Left lung (tissue), 10 donors: ENCODE results near the gene C1QTNF12. TPM values are rescaled to one million over a fixed set of nuclear protein-coding genes. Genes with fewer than 3 reads are reported as not detected.
A peak's percentile ranks its signal among the peaks of the same experiment; 100 is the strongest.

Source experiments
- ATAC-seq: fragments of 200-7000 bp; cut with Tn5 transposase; one replicate; pipeline ENCODE4 v1.9.1; 2020; ENCODE audit warnings: moderate library complexity
- DNase-seq, 4 donors: peaks; one replicate each; pipeline ENCODE4 v3.0.0-alpha.2; 2013 to 2020
- H3K27ac ChIP-seq, 2 donors: fragments of 200-600 bp; sonication (generic) in 1 of 2; one replicate each; pipeline versions ENCODE4 v1.5.0 to v1.8.0; 2020 to 2021
- H3K27me3 ChIP-seq, 2 donors: fragments of 200-600 bp; sonication (generic) in 1 of 2; one replicate each; pipeline versions ENCODE4 v1.5.0 to v1.8.0; 2020 to 2021
- H3K36me3 ChIP-seq, 2 donors: fragments of 200-600 bp; sonication (generic) in 1 of 2; one replicate each; pipeline versions ENCODE4 v1.5.0 to v1.8.0; 2020 to 2021
- H3K4me1 ChIP-seq, 2 donors: fragments of 200-600 bp; one replicate each; pipeline ENCODE4 v1.8.0; 2021
- H3K4me3 ChIP-seq, 2 donors: fragments of 200-600 bp; sonication (generic) in 1 of 2; one replicate each; pipeline versions ENCODE4 v1.5.0 to v1.8.0; 2020 to 2021; ENCODE audit warnings: mild to moderate bottlenecking in 1 of 2
- H3K9me3 ChIP-seq, 2 donors: fragments of 200-600 bp; sonication (generic) in 1 of 2; one replicate each; pipeline versions ENCODE4 v1.5.0 to v1.8.0; 2020 to 2021
- intact Hi-C, 2 donors: fragments of 100-400 bp; cut with DNase I; formaldehyde crosslinking; loops; one replicate each; pipeline versions ENCODE4 v1.11.2 to v1.14.2; 2022
- polyA plus RNA-seq, 6 donors: library from polyadenylated mRNA; unstranded; fragments of 120-200 nt; gene quantifications; one replicate each; pipeline ENCODE4 v1.2.1, GENCODE V29; 2013; ENCODE audit not compliant: insufficient read length in 6 of 6
- total RNA-seq, 2 donors: library from RNA; stranded (reverse); fragmentation: NEBNext Ultra II Directional; extraction: Animal tissue kit (Norgen Biotek cat#: 25700); gene quantifications; one replicate each; pipeline ENCODE4 v1.2.1, GENCODE V29; 2021
- TF ChIP-seq, protein P1 (sequence below), 2 donors: fragments of 200-600 bp; sonication (generic) in 1 of 2; IDR thresholded peaks; one replicate each; pipeline versions ENCODE4 v1.5.0 to v1.8.0; 2021; ENCODE audit warnings: antibody characterized with exemption in 2 of 2
- donor health status: DM: no; HTN: yes; CAD: no.
- donor health status: DM: no; HTN: no; CAD: no.

The C1QTNF12 gene
- total and polyA plus RNA-seq, 8 donors = 0.52 to 2.2 (median 0.94) TPM

GRCh38 chr1:1272341-1273208 lies 26.1 kb upstream of the C1QTNF12 start:
- peaks cover 22 to 41% of the 10 kb centered on the region in 2 donors for H3K4me1 ChIP-seq
- ATAC-seq = peak; percentile 53
- DNase-seq = peak in 2 of 4 donors; percentile 59 to 85
- TF ChIP-seq, protein P1, sequence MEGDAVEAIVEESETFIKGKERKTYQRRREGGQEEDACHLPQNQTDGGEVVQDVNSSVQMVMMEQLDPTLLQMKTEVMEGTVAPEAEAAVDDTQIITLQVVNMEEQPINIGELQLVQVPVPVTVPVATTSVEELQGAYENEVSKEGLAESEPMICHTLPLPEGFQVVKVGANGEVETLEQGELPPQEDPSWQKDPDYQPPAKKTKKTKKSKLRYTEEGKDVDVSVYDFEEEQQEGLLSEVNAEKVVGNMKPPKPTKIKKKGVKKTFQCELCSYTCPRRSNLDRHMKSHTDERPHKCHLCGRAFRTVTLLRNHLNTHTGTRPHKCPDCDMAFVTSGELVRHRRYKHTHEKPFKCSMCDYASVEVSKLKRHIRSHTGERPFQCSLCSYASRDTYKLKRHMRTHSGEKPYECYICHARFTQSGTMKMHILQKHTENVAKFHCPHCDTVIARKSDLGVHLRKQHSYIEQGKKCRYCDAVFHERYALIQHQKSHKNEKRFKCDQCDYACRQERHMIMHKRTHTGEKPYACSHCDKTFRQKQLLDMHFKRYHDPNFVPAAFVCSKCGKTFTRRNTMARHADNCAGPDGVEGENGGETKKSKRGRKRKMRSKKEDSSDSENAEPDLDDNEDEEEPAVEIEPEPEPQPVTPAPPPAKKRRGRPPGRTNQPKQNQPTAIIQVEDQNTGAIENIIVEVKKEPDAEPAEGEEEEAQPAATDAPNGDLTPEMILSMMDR (IDR thresholded peaks at IDR 0.05) = no peak
- intact Hi-C loops = no loop called here
- no peaks in the 10 kb centered on the region for H3K9me3 ChIP-seq
- peak overlapping the region; percentile 56 to 80 for H3K27ac ChIP-seq
- H3K36me3 ChIP-seq = peaks cover 0 to 14% of the 10 kb centered on the region in 2 donors
- H3K4me3 ChIP-seq = peak overlapping the region; percentile 83 to 94
- H3K27me3 ChIP-seq = no peaks in the 10 kb centered on the region

DNA sequence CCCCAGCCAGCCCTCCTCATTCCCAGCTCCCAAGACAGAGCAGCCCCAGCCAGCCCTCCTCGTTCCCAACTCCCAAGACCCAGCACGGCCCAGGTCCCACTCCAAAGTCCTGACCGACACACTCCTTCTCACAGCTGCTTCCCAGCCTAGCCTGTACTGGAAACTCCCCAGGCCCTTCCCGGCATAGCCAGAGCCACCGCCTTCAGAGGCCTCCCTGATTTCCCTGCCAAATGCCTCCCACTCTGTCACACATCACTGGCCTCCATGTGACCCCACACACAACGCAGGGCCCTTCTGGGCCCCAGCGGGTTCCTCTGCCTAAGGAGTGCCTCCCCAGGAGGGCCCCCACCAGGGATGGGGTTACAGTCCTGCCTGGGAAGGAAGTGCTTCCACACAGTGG lies 24.3 kb upstream of the C1QTNF12 start:
- intact Hi-C loops = no loop called here

DNA sequence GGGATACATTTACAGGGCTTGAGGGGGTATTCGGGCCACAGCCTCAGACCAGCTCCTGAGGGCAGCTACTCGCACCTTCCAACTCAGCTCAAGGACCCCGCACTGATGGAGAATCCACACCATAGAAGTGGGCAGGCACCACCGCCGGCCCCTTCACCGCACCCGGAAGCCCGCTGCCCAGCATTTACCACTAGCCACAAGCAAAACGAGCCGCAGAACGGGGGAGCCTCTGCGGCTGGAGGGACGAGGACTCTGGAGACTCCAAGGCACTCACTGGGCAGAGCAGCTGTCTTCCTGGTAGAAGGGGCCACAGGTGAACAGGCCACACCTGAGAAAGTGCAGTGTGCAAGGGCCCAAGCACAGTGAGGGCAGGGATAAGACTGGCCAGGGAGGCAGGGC lies 21.8 kb upstream of the C1QTNF12 start:
- H3K4me3 ChIP-seq = no peak overlapping the region
- H3K36me3 ChIP-seq = peaks cover 0 to 55% of the 10 kb centered on the region in 2 donors
- no peak for ATAC-seq
- H3K27ac ChIP-seq = no peak overlapping the region
- DNase-seq = no peak
- no peaks in the 10 kb centered on the region for H3K9me3 ChIP-seq
- peaks cover 17 to 34% of the 10 kb centered on the region in 2 donors for H3K4me1 ChIP-seq
- intact Hi-C loops = no loop called here
- H3K27me3 ChIP-seq = no peaks in the 10 kb centered on the region
- TF ChIP-seq, protein P1 (IDR thresholded peaks at IDR 0.05) = no peak

More for the DNA sequence above, 24.3 kb upstream of the C1QTNF12 start:
- H3K4me3 ChIP-seq = no peak overlapping the region
- H3K9me3 ChIP-seq = no peaks in the 10 kb centered on the region
- H3K27me3 ChIP-seq = no peaks in the 10 kb centered on the region
- H3K27ac ChIP-seq = no peak overlapping the region
- DNase-seq = no peak
- peaks cover 22 to 41% of the 10 kb centered on the region in 2 donors for H3K4me1 ChIP-seq
- H3K36me3 ChIP-seq = peaks cover 0 to 32% of the 10 kb centered on the region in 2 donors
- TF ChIP-seq, protein P1 (IDR thresholded peaks at IDR 0.05) = no peak
- ATAC-seq = no peak

- no peak for ATAC-seq
- H3K4me1 ChIP-seq = peaks cover 15 to 29% of the 10 kb centered on the region in 2 donors
- TF ChIP-seq, protein P1 (IDR thresholded peaks at IDR 0.05) = no peak
- intact Hi-C loops = no loop called here
- H3K4me3 ChIP-seq = no peak overlapping the region
- no peak for DNase-seq
- H3K27ac ChIP-seq = no peak overlapping the region
- no peaks in the 10 kb centered on the region for H3K27me3 ChIP-seq
- peaks cover 0 to 61% of the 10 kb centered on the region in 2 donors for H3K36me3 ChIP-seq
- H3K9me3 ChIP-seq = no peaks in the 10 kb centered on the region
Observed at GRCh38 chr1:1267488-1268283, 21.2 kb upstream of the C1QTNF12 start.

DNA sequence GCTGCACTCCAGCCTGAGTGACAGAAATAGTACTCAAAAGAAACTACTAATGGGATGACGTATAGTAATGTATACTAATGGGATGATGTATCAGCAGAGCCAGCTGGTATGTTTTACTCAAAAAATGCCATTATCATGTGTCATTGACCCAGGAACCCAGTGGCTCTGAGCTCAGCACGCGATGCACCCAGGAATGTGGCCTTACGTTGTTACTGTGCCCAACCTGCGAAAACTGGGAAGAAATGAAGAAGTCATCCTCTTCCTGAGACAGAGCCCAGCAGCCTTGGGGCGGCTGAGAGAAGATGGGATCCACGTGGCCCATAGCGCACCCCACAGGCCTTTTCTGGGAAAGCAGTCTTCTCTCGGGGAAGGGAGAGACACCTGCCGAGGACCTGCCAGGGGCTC lies 18.3 kb upstream of the C1QTNF12 start:
- H3K9me3 ChIP-seq = no peaks in the 10 kb centered on the region
- ATAC-seq (no peak), DNase-seq (no peak)
- TF ChIP-seq, protein P1 (IDR thresholded peaks at IDR 0.05) = no peak
- no peak overlapping the region for H3K4me3 ChIP-seq
- peaks cover 0 to 89% of the 10 kb centered on the region in 2 donors for H3K36me3 ChIP-seq
- no peaks in the 10 kb centered on the region for H3K27me3 ChIP-seq
- intact Hi-C loops = no loop called here
- H3K4me1 ChIP-seq = peaks cover 0 to 10% of the 10 kb centered on the region in 2 donors
- H3K27ac ChIP-seq = no peak overlapping the region
